ENCODE measurements around the gene SOD3.

SOD3 gene

GRCh38 chr4:24849756-24850155 lies 54.4 kb downstream of the SOD3 start:
- Histone ChIP-seq H3K4me1 (peaks cover 52% of the 10 kb centered on the region), H3K4me3 (no peak overlapping the region), H3K27ac (no peak overlapping the region), H3K9ac (no peak overlapping the region), H3K4me2 (no peak overlapping the region), H4K20me1 (no peaks in the 10 kb centered on the region), H3K9me3 (no peaks in the 10 kb centered on the region), H3K36me3 (0 out of 2 replicates have a peak, but pooled peaks cover 18% of the 10 kb centered on the region), H3K27me3 (no peaks in the 10 kb centered on the region)
- TF ChIP-seq Cebpa-rat (IDR thresholded peaks at IDR 0.05) = no peak

Measured in BLaER1 (cell line).